Parathyroid adenoma (tissue), 2 donors: ENCODE measurements around the gene IL4.

Experiments used
- H2AFZ ChIP-seq: fragments of 300-600 bp; sonication (generic); one replicate; pipeline ENCODE4 v1.7.0; 2017; ENCODE audit warnings: antibody characterized with exemption, mild to moderate bottlenecking
- H3K27ac ChIP-seq: fragments of 300-600 bp; sonication (generic); one replicate; pipeline ENCODE4 v1.7.0; 2017
- H3K27me3 ChIP-seq: fragments of 300-600 bp; sonication (generic); one replicate; pipeline ENCODE4 v1.7.0; 2017; ENCODE audit warnings: low read length; ENCODE audit not compliant: control insufficient read depth, insufficient read depth
- H3K36me3 ChIP-seq: fragments of 300-600 bp; sonication (generic); one replicate; pipeline ENCODE4 v1.7.0; 2017; ENCODE audit warnings: low read length; ENCODE audit not compliant: control insufficient read depth, insufficient read depth
- H3K4me1 ChIP-seq: fragments of 300-600 bp; sonication (generic); one replicate; pipeline ENCODE4 v1.7.0; 2017; ENCODE audit warnings: control low read depth
- H3K4me2 ChIP-seq: fragments of 300-600 bp; sonication (generic); one replicate; pipeline ENCODE4 v1.7.0; 2017; ENCODE audit warnings: low read length
- H3K4me3 ChIP-seq: fragments of 300-600 bp; sonication (generic); one replicate; pipeline ENCODE4 v1.7.0; 2017; ENCODE audit warnings: low read depth, low read length
- H3K79me2 ChIP-seq: fragments of 300-600 bp; sonication (generic); one replicate; pipeline ENCODE4 v1.7.0; 2017; ENCODE audit warnings: control low read depth
- H3K9ac ChIP-seq: fragments of 300-600 bp; sonication (generic); one replicate; pipeline ENCODE4 v1.7.0; 2017; ENCODE audit warnings: mild to moderate bottlenecking
- H3K9me3 ChIP-seq: fragments of 300-600 bp; sonication (generic); one replicate; pipeline ENCODE4 v1.7.0; 2017; ENCODE audit warnings: low read length; ENCODE audit not compliant: control insufficient read depth
- TF ChIP-seq, protein P1 (sequence below): fragments of 300-600 bp; sonication (generic); IDR thresholded peaks from one replicate; pipeline ENCODE4 v1.7.0; 2017; ENCODE audit warnings: antibody characterized with exemption, mild to moderate bottlenecking
- donor health status: primary hyperparathyroidism.

Gene IL4

DNA sequence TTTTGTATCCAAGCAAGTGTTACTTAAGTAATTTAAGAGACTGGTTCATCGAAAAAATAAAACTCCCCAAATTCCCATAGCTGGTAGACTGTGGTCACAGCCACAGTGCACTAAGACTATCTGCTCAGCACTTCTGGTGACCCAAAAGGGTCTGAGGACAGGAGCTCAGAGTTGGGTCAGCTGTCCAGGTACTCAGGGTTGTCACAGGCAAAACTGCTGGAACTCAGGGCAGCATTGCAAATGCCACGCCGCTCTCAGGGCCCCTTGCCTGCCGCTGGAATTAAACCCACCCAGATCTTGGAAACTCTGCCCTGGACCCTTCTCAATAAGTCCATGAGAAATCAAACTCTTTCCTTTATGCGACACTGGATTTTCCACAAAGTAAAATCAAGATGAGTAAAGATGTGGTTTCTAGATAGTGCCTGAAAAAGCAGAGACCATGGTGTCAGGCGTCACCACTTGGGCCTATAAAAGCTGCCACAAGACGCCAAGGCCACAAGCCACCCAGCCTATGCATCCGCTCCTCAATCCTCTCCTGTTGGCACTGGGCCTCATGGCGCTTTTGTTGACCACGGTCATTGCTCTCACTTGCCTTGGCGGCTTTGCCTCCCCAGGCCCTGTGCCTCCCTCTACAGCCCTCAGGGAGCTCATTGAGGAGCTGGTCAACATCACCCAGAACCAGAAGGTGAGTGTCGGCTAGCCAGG lies 16.0 kb upstream of the IL4 start, which contains the start of gene IL13:
Gene IL13, plus strand, starts transcription at position 498 of the 705 bp plus-strand sequence. Its CDS starts 14 bp downstream, at position 512.
- no peaks in the 10 kb centered on the region for H3K79me2 ChIP-seq
- H3K9ac ChIP-seq = no peak within 1 kb of the TSS
- H3K4me1 ChIP-seq = no peaks in the 10 kb centered on the region
- H3K4me2 ChIP-seq = no peak within 1 kb of the TSS
- no peak within 1 kb of the TSS for H3K27ac ChIP-seq
- no peak within 1 kb of the TSS for H3K4me3 ChIP-seq
- H3K27me3 ChIP-seq = no peaks in the 10 kb centered on the region
- no peaks in the 10 kb centered on the region for H3K9me3 ChIP-seq
- TF ChIP-seq, protein P1, sequence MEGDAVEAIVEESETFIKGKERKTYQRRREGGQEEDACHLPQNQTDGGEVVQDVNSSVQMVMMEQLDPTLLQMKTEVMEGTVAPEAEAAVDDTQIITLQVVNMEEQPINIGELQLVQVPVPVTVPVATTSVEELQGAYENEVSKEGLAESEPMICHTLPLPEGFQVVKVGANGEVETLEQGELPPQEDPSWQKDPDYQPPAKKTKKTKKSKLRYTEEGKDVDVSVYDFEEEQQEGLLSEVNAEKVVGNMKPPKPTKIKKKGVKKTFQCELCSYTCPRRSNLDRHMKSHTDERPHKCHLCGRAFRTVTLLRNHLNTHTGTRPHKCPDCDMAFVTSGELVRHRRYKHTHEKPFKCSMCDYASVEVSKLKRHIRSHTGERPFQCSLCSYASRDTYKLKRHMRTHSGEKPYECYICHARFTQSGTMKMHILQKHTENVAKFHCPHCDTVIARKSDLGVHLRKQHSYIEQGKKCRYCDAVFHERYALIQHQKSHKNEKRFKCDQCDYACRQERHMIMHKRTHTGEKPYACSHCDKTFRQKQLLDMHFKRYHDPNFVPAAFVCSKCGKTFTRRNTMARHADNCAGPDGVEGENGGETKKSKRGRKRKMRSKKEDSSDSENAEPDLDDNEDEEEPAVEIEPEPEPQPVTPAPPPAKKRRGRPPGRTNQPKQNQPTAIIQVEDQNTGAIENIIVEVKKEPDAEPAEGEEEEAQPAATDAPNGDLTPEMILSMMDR = no peak
- no peaks in the 10 kb centered on the region for H3K36me3 ChIP-seq
- H2AFZ ChIP-seq = no peak within 1 kb of the TSS

DNA sequence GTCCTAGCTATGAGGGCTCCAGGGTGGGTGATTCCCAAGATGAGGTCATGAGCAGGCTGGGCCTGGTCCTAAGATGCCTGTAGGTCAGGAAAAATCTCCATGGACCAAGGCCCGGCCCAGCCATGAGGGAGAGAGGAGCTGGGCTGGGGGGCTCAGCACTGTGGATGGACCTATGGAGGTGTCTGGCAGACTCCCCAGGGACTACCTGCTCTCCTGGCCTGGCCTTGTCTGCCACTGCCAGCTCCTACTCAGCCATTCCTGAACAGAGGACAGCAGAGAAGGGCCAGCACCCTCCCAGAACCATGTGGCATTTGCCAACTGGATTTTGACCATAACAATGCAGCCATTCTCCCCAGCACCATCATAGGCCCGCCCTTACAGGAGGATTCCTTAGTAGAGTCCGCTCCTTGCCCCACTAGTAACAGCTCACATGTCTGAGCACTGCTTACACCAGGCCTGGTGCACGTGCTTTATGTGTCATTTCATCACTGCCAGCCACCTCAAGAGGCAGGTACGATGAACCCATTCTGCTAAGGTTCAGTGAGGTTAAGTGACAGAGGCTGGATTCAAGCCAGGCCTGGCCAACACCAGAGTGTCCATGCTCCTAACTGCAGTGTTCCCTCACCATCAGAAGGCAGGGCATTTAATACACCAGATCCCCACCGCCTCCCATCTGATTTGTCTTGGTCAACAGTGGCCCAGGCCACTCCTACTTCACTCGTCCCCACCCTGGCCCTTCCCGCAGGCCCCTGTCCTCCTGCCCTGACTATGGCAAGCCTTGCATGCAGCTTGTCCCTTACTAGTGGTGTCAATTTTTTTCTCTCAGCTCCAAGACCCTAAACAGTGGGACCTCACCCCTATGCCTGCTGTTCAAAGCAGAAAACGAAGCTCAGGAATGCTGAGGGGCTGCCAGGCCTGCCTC lies 15.1 kb upstream of the IL4 start:
- Histone ChIP-seq H3K9me3 (no peaks in the 10 kb centered on the region), H3K4me2 (no peak overlapping the region), H3K4me3 (no peak overlapping the region), H3K36me3 (no peaks in the 10 kb centered on the region), H3K4me1 (no peaks in the 10 kb centered on the region), H3K79me2 (no peaks in the 10 kb centered on the region), H3K27ac (no peak overlapping the region), H2AFZ (no peak overlapping the region), H3K27me3 (no peaks in the 10 kb centered on the region), H3K9ac (no peak overlapping the region)
- TF ChIP-seq, protein P1 = no peak

DNA sequence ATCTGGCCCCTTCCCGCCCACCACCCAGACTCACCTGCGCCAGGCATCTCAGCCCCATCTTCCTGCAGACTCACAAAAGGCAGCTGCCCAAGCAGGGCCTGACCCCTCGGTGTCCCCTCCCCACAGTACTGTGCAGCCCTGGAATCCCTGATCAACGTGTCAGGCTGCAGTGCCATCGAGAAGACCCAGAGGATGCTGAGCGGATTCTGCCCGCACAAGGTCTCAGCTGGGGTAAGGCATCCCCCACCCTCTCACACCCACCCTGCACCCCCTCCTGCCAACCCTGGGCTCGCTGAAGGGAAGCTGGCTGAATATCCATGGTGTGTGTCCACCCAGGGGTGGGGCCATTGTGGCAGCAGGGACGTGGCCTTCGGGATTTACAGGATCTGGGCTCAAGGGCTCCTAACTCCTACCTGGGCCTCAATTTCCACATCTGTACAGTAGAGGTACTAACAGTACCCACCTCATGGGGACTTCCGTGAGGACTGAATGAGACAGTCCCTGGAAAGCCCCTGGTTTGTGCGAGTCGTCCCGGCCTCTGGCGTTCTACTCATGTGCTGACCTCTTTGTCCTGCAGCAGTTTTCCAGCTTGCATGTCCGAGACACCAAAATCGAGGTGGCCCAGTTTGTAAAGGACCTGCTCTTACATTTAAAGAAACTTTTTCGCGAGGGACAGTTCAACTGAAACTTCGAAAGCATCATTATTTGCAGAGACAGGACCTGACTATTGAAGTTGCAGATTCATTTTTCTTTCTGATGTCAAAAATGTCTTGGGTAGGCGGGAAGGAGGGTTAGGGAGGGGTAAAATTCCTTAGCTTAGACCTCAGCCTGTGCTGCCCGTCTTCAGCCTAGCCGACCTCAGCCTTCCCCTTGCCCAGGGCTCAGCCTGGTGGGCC lies 13.9 kb upstream of the IL4 start:
- H3K27ac ChIP-seq = no peak overlapping the region
- TF ChIP-seq, protein P1 = no peak
- H3K79me2 ChIP-seq = no peaks in the 10 kb centered on the region
- H2AFZ ChIP-seq = no peak overlapping the region
- H3K4me2 ChIP-seq = no peak overlapping the region
- no peak overlapping the region for H3K4me3 ChIP-seq
- no peaks in the 10 kb centered on the region for H3K9me3 ChIP-seq
- H3K27me3 ChIP-seq = no peaks in the 10 kb centered on the region
- no peaks in the 10 kb centered on the region for H3K4me1 ChIP-seq
- H3K9ac ChIP-seq = no peak overlapping the region
- H3K36me3 ChIP-seq = no peaks in the 10 kb centered on the region

DNA sequence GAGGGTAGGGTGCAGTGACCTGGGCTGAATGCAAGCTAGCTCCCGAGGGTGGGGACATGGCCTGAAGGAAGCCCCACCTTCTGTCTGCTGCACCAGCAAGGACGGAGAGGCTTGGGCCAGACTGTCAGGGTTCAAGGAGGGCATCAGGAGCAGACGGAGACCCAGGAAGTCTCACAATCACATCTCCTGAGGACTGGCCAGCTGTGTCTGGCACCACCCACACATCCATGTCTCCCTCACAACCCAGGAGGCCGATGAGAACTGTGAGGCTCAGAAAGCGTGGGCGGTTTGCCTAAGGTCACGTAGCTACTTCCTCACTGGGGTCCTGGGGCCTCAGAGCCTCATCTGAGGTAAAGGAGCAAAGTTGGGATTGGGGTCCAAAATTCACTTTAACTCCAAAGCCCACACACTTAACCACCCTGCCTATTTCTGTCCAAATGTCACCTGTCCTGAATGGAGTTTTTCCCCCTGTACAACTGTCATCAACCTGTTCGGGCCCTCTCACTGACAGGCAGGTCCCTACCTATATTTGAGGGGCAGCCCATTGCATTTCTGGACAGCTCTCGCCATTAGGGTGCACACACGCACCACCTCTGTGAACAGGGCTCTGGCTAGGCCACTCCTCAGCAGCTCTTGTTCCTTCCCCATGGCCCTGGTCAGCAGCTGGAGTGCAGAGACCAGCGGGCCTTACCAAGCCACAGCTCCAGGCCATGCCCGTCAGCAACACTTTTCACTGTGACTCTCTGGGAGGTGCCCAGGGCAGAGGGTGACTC lies 12.4 kb upstream of the IL4 start:
- Histone ChIP-seq H3K79me2 (no peaks in the 10 kb centered on the region), H3K9ac (no peak overlapping the region), H3K27me3 (no peaks in the 10 kb centered on the region), H2AFZ (no peak overlapping the region), H3K9me3 (no peaks in the 10 kb centered on the region), H3K36me3 (no peaks in the 10 kb centered on the region), H3K4me3 (no peak overlapping the region), H3K27ac (no peak overlapping the region), H3K4me1 (no peaks in the 10 kb centered on the region), H3K4me2 (no peak overlapping the region)
- TF ChIP-seq, protein P1 = no peak
